Type B pancreatic cell (in vitro differentiated cells): ENCODE measurements around the gene GAGE12F. TPM values are rescaled to one million over a fixed set of nuclear protein-coding genes. Genes with fewer than 3 reads are reported as not detected.
"Not testable (repeated sequence)": the region's sequence is repeated elsewhere in the genome, so short reads cannot be mapped to it uniquely, and the experiment has no call there.

ENCODE experiments used
- DNase-seq: peaks from one replicate; pipeline ENCODE4 v3.0.0; 2021; ENCODE audit warnings: mixed read lengths; ENCODE audit not compliant: unreplicated experiment; ENCODE audit errors: extremely low spot score
- H3K27ac Mint-ChIP-seq: 2 replicates; pipeline ENCODE4 v1.8.0; 2021; ENCODE audit warnings: mild to moderate bottlenecking, mixed read lengths
- H3K27me3 Mint-ChIP-seq: 2 replicates; pipeline ENCODE4 v1.8.0; 2021; ENCODE audit warnings: mixed read lengths
- H3K36me3 Mint-ChIP-seq: 2 replicates; pipeline ENCODE4 v1.8.0; 2021; ENCODE audit warnings: mixed read lengths
- H3K4me1 Mint-ChIP-seq: one replicate; pipeline ENCODE4 v1.8.0; 2021; ENCODE audit warnings: mixed read lengths; ENCODE audit not compliant: unreplicated experiment
- H3K4me3 Mint-ChIP-seq: 2 replicates; pipeline ENCODE4 v1.8.0; 2021; ENCODE audit warnings: mild to moderate bottlenecking, mixed read lengths
- H3K9me3 Mint-ChIP-seq: 2 replicates; pipeline ENCODE4 v1.8.0; 2021; ENCODE audit warnings: mixed read lengths
- long read RNA-seq: library from polyadenylated mRNA; unstranded; transcript quantifications from one replicate; pipeline ENCODE4 v2.0.0, GENCODE V29; 2020
- total RNA-seq: library from RNA; stranded (reverse); gene quantifications from 2 replicates; pipeline ENCODE4 v1.2.1, GENCODE V29; 2021; ENCODE audit warnings: low replicate concordance

Gene GAGE12F
- not detected in 2 replicates for total RNA-seq
- long read RNA-seq: 0 reads

GRCh38 chrX:49560542-49560941 lies at the start of gene GAGE12F:
GAGE12F (plus strand) TSS chrX:49560842; CDS start chrX:49561997, 1,155 bp downstream.
- not testable (repeated sequence) for H3K4me3 Mint-ChIP-seq, DNase-seq, H3K27ac Mint-ChIP-seq, H3K36me3 Mint-ChIP-seq, H3K9me3 Mint-ChIP-seq, H3K4me1 Mint-ChIP-seq, H3K27me3 Mint-ChIP-seq

- H3K9me3 Mint-ChIP-seq, DNase-seq: not testable (repeated sequence)
These were observed 28.8 kb upstream of the GAGE12F start, which contains the start of gene GAGE12C for GRCh38 chrX:49531877-49532276. GAGE12C (plus strand) TSS chrX:49532177; CDS start chrX:49533332, 1,155 bp downstream.

GRCh38 chrX:49541433-49541832 lies 19.2 kb upstream of the GAGE12F start, which contains the start of gene GAGE12D:
GAGE12D (plus strand) TSS chrX:49541733; CDS start chrX:49542888, 1,155 bp downstream.
- not testable (repeated sequence) for H3K27me3 Mint-ChIP-seq, H3K36me3 Mint-ChIP-seq, H3K9me3 Mint-ChIP-seq, DNase-seq, H3K4me1 Mint-ChIP-seq, H3K27ac Mint-ChIP-seq, H3K4me3 Mint-ChIP-seq

More at GRCh38 chrX:49531877-49532276, 28.8 kb upstream of the GAGE12F start, which contains the start of gene GAGE12C:
- H3K4me3 Mint-ChIP-seq, H3K36me3 Mint-ChIP-seq, H3K4me1 Mint-ChIP-seq, H3K27ac Mint-ChIP-seq, H3K27me3 Mint-ChIP-seq: not testable (repeated sequence)

GRCh38 chrX:49550989-49551388 lies 9.7 kb upstream of the GAGE12F start, which contains the start of gene GAGE12E:
GAGE12E (plus strand) TSS chrX:49551289; CDS start chrX:49552444, 1,155 bp downstream.
- not testable (repeated sequence) for H3K27ac Mint-ChIP-seq, H3K27me3 Mint-ChIP-seq, DNase-seq, H3K4me1 Mint-ChIP-seq, H3K36me3 Mint-ChIP-seq, H3K9me3 Mint-ChIP-seq, H3K4me3 Mint-ChIP-seq

- H3K36me3 Mint-ChIP-seq, H3K4me3 Mint-ChIP-seq, H3K27me3 Mint-ChIP-seq, H3K27ac Mint-ChIP-seq, H3K4me1 Mint-ChIP-seq, H3K9me3 Mint-ChIP-seq, DNase-seq: not testable (repeated sequence)
These were observed 8.1 kb downstream of the GAGE12F start for GRCh38 chrX:49568728-49569127.

GRCh38 chrX:49569152-49569551 lies 8.5 kb downstream of the GAGE12F start:
- H3K4me3 Mint-ChIP-seq, H3K4me1 Mint-ChIP-seq, H3K27ac Mint-ChIP-seq, H3K27me3 Mint-ChIP-seq, H3K36me3 Mint-ChIP-seq, H3K9me3 Mint-ChIP-seq, DNase-seq: not testable (repeated sequence)

- not testable (repeated sequence) for H3K9me3 Mint-ChIP-seq, H3K27me3 Mint-ChIP-seq, H3K4me1 Mint-ChIP-seq, DNase-seq, H3K4me3 Mint-ChIP-seq, H3K27ac Mint-ChIP-seq, H3K36me3 Mint-ChIP-seq
These were observed 9.5 kb downstream of the GAGE12F start, which contains the start of gene GAGE12G for GRCh38 chrX:49570100-49570499. GAGE12G (plus strand) TSS chrX:49570400; CDS start chrX:49571555, 1,155 bp downstream.

- not testable (repeated sequence) for H3K4me3 Mint-ChIP-seq, H3K9me3 Mint-ChIP-seq, H3K27ac Mint-ChIP-seq, H3K36me3 Mint-ChIP-seq, H3K27me3 Mint-ChIP-seq, DNase-seq, H3K4me1 Mint-ChIP-seq
These were observed 19.0 kb downstream of the GAGE12F start, which contains the start of gene GAGE12H for GRCh38 chrX:49579649-49580048. GAGE12H (plus strand) TSS chrX:49579949; CDS start chrX:49581104, 1,155 bp downstream.

GRCh38 chrX:49589196-49589595 lies 28.6 kb downstream of the GAGE12F start, which contains the start of gene GAGE2A:
GAGE2A (plus strand) TSS chrX:49589496; CDS start chrX:49590651, 1,155 bp downstream.
- not testable (repeated sequence) for H3K4me3 Mint-ChIP-seq, H3K4me1 Mint-ChIP-seq

GRCh38 chrX:49589769-49590478 lies 29.3 kb downstream of the GAGE12F start:
- H3K4me3 Mint-ChIP-seq, H3K27me3 Mint-ChIP-seq, H3K36me3 Mint-ChIP-seq, H3K9me3 Mint-ChIP-seq, H3K27ac Mint-ChIP-seq, H3K4me1 Mint-ChIP-seq: not testable (repeated sequence)
- DNase-seq: peak; percentile 82

More at GRCh38 chrX:49589196-49589595, 28.6 kb downstream of the GAGE12F start, which contains the start of gene GAGE2A:
- not testable (repeated sequence) for H3K27me3 Mint-ChIP-seq, H3K27ac Mint-ChIP-seq, DNase-seq, H3K36me3 Mint-ChIP-seq, H3K9me3 Mint-ChIP-seq

GRCh38 chrX:49590488-49590887 lies 29.8 kb downstream of the GAGE12F start:
- not testable (repeated sequence) for H3K27ac Mint-ChIP-seq, H3K4me3 Mint-ChIP-seq, H3K36me3 Mint-ChIP-seq, H3K9me3 Mint-ChIP-seq, DNase-seq, H3K4me1 Mint-ChIP-seq, H3K27me3 Mint-ChIP-seq

- H3K4me1 Mint-ChIP-seq, H3K27ac Mint-ChIP-seq: not testable (repeated sequence)
These were observed 38.1 kb downstream of the GAGE12F start, which contains the start of gene GAGE1 for GRCh38 chrX:49598720-49599119. GAGE1 (plus strand) TSS chrX:49599020; CDS start chrX:49600175, 1,155 bp downstream.

More at GRCh38 chrX:49598720-49599119, 38.1 kb downstream of the GAGE12F start, which contains the start of gene GAGE1:
- not testable (repeated sequence) for DNase-seq, H3K9me3 Mint-ChIP-seq, H3K27me3 Mint-ChIP-seq, H3K4me3 Mint-ChIP-seq, H3K36me3 Mint-ChIP-seq
